IPS-11a (cell line): ENCODE results near the gene MAT2B.
A peak's percentile ranks its signal among the peaks of the same experiment; 100 is the strongest.

Experiments used
- H3K4me3 ChIP-seq: one replicate; pipeline ENCODE4 v1.5.1; 2013; ENCODE audit warnings: low read depth, low read length, control low read depth

MAT2B gene

GRCh38 chr5:163548649-163549048 lies 43.2 kb downstream of the MAT2B start:
- no peak overlapping the region for H3K4me3 ChIP-seq

DNA sequence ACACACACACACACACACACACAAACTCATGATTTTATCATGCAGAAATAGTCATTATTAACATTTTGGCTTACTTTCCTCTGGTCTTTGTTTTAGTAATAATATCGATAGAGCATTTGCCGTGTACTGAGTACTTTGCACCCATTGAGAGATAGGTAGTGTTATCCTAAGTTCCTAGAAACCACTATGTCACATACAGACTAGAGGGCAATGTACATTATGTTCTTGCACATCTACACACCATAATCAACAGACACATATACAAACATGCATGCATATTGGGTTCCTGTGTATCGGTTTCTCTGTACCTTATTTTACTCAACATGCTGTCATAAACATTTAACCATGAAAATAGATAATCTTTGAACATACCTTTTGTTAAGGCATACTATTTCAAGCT lies 45.7 kb downstream of the MAT2B start:
- no peak overlapping the region for H3K4me3 ChIP-seq

DNA sequence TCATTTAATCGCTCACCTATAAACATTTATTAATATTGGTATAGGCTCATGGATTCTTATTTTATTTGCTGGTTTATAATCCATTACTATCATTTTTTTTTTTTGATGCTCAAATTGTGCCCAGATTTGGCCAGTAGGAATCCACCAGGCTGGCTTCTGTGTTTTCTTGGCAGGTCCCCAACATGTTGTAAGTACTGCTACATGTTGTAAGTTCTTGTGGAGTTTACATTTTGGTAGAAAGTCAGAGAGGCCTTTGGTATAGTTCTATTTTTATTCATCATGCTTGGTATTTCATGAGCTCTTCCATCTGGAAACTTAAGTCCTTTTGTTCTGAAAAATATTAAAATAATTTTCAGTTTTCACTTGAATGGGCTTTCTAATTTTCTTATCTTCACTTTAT lies 47.1 kb downstream of the MAT2B start:
- H3K4me3 ChIP-seq, result no peak overlapping the region

GRCh38 chr5:163561339-163561738 lies 55.9 kb downstream of the MAT2B start:
- H3K4me3 ChIP-seq, result no peak overlapping the region

DNA sequence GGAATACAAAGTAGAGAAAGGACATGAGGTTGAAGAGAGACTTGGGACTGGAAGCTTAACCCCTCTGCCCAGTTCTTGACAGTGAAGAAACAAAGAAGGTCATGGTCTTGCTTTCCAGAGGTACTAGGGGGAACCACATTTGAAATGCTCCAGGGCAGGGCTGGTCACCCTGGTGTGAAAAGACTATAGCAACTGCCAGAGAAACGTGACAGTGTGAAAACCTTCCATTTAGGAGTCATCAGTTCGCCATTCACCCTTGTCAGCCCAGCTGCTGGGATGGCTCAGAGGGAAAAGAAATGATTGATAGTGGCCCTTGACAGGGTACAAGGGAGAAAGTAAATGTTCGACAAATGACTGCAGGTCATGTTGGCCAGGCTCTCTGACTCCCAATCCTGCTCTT lies 56.7 kb downstream of the MAT2B start:
- H3K4me3 ChIP-seq, result no peak overlapping the region

- H3K4me3 ChIP-seq, result no peak overlapping the region
Observed at GRCh38 chr5:163563112-163563511, 57.7 kb downstream of the MAT2B start.

DNA sequence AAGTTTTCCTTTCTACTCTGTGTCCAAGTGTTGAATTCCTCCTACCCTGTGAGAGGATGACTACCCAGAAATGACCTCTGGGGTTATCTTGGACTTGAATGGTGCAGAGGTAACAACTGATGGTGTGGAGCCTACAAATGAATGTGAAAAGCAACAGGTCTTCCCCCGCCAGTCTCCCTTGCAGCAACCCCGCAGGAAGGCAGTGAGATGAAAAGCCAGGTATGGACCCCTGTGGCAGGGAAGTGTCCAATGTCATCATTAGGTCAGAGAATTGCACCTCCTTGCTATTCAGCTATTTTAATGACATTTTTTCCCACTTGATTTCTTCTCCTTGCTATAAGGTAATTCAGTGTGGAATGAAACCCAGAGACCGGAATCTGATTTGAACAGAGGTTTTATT lies 58.5 kb downstream of the MAT2B start:
- no peak overlapping the region for H3K4me3 ChIP-seq

- no peak overlapping the region for H3K4me3 ChIP-seq
Observed at GRCh38 chr5:163564321-163564938, 59.0 kb downstream of the MAT2B start.

- H3K4me3 ChIP-seq, result peak overlapping the region; percentile 24
Observed at GRCh38 chr5:163565492-163565891, 60.1 kb downstream of the MAT2B start.

GRCh38 chr5:163565931-163566608 lies 60.7 kb downstream of the MAT2B start:
- H3K4me3 ChIP-seq, result peak overlapping the region; percentile 24

DNA sequence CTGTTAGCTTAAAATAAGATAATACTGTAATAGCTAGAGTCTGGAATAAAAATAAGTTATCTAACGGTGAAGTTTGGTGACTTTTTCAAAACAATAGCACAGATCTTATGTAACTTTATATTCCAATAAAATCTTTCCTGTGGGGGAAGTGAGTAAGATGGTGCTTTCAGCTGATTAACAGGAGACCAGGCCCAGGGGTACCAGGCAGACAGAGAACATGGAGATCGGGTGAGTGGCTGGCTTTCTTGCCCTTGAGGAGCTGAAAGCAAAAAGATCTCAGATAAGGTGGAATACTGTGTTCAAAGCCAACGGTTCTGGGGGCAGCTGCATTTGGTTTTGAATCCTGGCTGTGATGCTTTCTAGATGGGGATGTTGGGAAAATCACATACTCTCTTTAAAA lies 61.3 kb downstream of the MAT2B start:
- no peak overlapping the region for H3K4me3 ChIP-seq

GRCh38 chr5:163567811-163568210 lies 62.4 kb downstream of the MAT2B start:
- H3K4me3 ChIP-seq, result no peak overlapping the region
